ENCODE results near the gene MYLK.

DNA sequence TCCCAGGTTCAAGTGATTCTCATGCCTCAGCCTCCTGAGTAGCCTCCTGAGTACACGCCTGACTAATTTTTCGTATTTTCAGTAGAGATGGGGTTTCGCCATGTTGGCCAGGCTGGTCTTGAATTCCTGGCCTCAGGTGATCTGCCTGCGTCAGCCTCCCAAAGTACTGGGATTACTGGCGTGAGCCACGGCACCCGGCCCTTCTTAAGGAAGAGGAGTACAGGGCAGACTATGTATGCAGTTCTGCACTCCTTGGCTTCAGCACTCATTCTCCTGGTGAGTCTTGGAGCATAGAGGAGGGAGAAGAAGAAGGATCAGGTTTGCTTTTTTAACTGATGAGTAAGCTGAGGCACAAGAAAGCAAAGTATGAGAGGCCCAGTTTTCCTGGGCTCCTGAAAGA, 199.5 kb downstream of the MYLK start:
- TF ChIP-seq, protein P1, sequence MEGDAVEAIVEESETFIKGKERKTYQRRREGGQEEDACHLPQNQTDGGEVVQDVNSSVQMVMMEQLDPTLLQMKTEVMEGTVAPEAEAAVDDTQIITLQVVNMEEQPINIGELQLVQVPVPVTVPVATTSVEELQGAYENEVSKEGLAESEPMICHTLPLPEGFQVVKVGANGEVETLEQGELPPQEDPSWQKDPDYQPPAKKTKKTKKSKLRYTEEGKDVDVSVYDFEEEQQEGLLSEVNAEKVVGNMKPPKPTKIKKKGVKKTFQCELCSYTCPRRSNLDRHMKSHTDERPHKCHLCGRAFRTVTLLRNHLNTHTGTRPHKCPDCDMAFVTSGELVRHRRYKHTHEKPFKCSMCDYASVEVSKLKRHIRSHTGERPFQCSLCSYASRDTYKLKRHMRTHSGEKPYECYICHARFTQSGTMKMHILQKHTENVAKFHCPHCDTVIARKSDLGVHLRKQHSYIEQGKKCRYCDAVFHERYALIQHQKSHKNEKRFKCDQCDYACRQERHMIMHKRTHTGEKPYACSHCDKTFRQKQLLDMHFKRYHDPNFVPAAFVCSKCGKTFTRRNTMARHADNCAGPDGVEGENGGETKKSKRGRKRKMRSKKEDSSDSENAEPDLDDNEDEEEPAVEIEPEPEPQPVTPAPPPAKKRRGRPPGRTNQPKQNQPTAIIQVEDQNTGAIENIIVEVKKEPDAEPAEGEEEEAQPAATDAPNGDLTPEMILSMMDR (IDR thresholded peaks at IDR 0.05), result no peak
- no peak for TF ChIP-seq EP300 (IDR thresholded peaks at IDR 0.05)

Measured in tibial nerve (tissue), 4 donors.